GM12892 (cell line): ENCODE data around the gene GPSM1.

ENCODE experiments used
- DNase-seq: peaks from one replicate; pipeline ENCODE4 v3.0.0; 2011; ENCODE audit not compliant: insufficient read length
- FAIRE-seq: peaks from 2 replicates; lab custom pipeline; 2011; peaks lifted over from hg19 to GRCh38; lab: Jason Lieb, UNC
- POLR2A ChIP-seq: IDR thresholded peaks from 2 replicates; pipeline ENCODE4 v1.6.1; 2011; ENCODE audit warnings: low read depth, low read length, control low read depth
- POLR2AphosphoS5 ChIP-seq: IDR thresholded peaks from 2 replicates; pipeline ENCODE4 v1.6.1; 2011; ENCODE audit warnings: low read depth, low read length, control low read depth
- TAF1 ChIP-seq: IDR thresholded peaks from 2 replicates; pipeline ENCODE4 v1.6.1; 2011; ENCODE audit warnings: low read depth, mild to moderate bottlenecking, control low read depth, low read length, borderline replicate concordance

The GPSM1 gene

DNA sequence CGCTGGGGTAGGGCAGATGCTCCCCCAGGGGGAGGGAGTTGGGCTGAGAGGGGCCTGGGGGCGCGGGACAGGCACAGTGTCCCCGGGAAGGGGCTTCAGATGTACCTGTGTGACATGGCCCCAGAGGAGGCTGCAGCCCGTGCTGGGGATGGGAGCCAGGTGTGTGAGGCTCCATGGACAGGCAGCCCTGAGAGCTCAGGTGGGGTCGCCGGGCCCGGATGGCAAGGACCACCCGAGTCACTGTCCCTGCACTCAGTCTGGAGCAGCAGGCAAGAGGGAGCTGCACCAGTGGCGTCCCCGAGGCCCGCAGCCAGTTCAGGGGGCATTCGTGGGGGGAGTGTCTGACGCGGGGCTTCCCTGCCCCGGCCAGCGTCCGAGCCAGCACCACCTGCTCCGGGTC is 42.4 kb upstream of the GPSM1 start:
- FAIRE-seq (no peak), DNase-seq (no peak)
- TF ChIP-seq TAF1 (no peak), POLR2AphosphoS5 (no peak), POLR2A (no peak)

DNA sequence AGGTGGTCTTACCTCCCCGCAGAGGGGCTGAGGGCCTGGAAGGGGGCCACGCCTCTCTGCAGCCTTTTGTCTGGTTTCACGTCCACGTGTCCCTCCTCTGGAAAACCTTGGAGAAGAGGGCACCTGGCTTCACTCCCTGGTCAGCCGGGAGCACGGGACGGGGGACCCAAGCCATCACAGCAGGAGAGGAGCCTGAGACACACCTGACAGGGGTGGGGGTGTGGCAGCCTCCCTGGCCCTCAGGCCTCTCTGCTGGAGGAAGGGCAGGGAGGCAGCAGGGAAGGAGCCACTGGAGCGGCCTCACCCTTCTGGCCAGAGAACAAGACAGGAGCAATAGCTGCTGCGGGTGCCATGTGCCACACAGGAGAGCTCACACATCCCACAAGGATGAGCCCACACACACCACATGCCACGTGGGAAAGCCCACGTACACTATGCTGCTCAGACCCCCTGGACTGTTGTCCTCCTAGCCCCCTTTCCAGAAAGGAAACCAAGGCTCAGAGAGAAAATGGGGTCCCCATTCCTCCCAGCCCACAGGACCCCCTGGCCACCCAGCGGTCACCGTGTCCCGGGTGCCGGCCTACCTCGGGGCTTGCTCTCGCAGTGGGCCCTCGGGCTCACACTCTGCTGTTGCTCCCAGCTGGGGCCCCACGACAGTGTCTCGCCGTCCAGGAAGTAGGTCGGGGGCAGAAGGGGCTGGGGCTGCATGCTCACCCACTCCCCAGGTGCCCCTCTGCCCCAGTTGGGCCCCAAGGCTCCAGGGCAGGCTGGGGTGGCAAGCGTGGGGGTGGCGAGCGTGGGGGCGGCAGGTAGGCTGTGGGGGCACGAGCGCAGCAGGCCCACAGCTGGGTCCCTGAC is 41.6 kb upstream of the GPSM1 start:
- TF ChIP-seq POLR2A (no peak), TAF1 (no peak), POLR2AphosphoS5 (no peak)
- FAIRE-seq: no peak
- no peak for DNase-seq

DNA sequence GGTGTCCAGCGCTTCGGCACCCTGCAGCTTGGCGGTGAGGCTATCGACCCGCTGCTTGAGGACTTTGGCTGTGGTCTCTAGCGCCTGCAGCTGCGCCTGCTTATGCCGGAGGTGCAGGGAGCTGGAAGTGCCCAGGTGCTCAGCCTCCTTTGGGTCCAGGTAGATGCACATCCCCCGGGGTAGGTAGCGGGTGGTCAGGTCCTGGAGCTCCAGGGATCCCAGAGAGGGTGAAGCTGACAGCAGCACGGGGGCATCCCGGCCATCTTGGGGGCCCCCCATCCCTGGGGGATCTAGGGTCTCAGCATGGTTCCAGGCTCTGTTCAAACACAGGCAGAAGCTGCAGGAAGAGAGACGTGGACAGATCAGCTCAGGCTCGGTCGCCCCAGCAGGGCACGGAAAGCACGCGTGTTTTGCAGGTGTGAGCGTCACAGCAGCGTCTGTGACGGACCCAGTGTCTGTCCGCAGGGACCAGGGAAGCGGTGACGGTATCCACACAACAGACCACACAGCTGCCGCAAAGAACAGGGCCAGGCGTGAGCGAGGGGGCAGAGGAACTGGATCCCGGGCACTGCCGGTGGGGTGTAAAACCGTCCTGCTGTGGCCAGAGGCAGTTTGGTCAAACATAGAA is 40.9 kb upstream of the GPSM1 start:
- DNase-seq (no peak), FAIRE-seq (no peak)
- TF ChIP-seq POLR2AphosphoS5: no peak
- no peak for TF ChIP-seq TAF1
- TF ChIP-seq POLR2A: no peak

DNA sequence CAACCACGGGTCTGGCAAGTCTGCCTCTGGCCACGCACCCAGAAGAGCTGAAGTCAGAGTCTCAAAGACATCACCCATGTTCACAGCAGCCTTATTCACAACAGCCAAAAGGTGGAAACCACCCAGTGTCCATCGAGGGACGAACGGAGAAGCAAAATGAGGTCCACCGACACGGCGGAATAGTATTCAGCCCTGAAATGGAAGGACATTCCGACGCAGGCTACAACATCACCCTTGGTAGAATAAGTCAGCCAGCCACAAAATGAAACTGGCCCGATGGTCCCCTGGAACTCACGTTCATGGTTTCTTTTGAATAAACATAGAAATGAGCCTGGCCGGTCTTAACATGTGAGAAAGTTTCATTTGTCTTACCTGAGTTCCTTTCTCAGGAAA is 40.4 kb upstream of the GPSM1 start:
- TF ChIP-seq TAF1 (no peak), POLR2A (no peak), POLR2AphosphoS5 (no peak)
- FAIRE-seq (no peak), DNase-seq (no peak)

DNA sequence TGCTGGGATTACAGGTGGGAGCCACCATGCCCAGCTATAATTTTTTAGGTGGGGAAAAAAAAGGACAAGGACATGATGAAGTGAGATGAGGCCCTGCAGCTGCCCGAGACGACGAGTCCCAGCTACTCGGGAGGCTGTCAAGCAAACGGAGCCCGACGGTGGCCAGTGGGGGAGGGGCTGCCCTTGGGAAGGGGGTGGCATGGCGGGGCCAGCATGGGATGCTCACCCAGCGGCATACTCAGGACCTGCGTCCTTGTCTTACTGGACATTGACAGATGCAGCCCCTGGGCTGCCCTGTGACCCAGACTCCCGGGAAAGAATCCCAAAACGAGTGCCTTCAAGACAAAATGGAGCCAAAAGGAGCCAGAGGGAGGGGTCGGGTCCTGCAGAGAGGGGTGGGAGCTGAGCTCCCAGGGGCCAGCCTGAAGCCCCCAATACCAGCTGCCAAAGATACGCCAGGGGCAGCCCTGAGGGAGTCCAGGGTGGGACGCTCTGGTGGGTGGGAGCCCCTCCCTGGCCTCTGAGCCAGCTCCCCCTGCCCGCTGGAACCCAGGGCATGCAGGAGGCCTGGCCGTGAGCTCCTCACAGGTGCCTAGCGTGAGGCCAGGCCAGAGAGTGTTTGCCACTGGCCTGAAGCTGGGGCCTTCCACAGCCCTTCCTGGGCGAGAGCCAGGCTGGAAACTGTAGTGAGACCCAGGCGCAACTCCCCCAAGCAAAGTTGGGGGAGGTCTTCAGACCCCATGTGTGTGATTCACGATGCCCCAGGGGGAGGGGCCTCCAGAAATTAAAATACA is 39.2 kb upstream of the GPSM1 start:
- FAIRE-seq (no peak), DNase-seq (no peak)
- TF ChIP-seq POLR2AphosphoS5 (no peak), TAF1 (no peak), POLR2A (no peak)

DNA sequence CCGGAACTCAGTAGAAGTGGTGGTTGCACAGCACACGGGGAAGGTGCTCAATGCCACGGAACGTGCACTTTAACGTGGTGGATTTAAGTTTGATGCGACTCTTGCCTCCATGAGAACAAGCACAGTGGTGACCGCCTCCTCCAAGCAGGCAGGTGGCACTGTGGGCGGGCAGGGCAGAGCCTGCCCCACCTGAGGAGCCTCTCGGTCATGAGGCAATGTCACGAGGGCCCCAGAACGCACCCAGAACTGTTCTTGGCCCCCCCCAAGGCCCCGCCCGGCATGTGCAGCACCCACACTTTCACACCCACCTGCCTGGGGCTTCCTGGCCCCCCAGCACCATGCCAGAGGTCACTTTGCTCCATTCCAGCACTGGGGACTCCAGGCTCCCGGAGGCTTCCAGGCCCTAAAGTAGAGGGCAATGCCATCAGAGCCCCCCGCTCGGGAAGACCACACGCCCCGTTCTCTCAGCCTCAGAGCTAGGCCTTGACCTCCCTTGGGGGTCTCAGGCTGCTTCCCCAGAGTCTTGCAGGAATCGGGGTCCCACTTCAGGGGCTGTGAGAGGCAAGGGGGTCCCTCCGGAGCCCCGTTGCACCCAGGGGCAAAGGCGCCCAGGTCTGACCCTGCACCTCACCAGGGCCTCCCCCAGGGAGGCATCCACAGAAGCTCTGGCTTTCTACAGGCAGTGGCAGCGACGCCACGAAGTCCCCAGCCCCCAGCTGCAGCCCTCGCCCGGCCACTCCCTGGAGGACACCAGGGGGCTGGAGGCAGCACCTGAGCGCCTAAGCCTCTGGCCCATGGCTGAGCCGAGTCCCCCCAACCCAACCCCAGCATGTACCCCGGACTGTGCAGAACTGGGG is 37.5 kb upstream of the GPSM1 start:
- DNase-seq (no peak), FAIRE-seq (no peak)
- TF ChIP-seq POLR2AphosphoS5 (no peak), TAF1 (no peak), POLR2A (no peak)

DNA sequence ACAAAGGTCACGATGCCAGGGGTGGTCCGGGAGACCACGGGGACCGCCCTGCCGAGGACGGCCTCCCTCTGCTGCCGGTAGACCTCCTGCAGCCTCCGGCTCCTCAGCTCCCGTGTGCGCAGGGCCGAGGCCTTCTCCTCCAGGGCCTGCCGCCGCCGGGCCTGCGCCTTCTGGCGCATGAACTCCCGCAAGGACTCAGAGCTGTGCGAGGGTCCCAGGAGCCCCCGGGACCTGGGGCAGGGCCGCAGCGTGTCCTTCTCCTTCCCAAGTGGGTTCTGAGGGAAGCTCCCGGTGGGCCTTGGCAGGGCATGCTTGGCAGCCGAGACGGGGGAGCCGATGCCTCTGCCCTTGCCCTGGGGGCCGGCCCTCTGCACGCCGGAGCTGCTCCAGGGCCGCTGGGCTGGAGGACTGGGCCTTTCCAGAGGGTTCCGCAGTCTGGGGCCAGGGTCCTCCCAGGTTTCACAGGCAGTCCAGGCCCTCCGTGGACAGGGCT is 36.8 kb upstream of the GPSM1 start:
- no peak for TF ChIP-seq TAF1
- no peak for TF ChIP-seq POLR2A
- TF ChIP-seq POLR2AphosphoS5: no peak
- no peak for DNase-seq
- no peak for FAIRE-seq

DNA sequence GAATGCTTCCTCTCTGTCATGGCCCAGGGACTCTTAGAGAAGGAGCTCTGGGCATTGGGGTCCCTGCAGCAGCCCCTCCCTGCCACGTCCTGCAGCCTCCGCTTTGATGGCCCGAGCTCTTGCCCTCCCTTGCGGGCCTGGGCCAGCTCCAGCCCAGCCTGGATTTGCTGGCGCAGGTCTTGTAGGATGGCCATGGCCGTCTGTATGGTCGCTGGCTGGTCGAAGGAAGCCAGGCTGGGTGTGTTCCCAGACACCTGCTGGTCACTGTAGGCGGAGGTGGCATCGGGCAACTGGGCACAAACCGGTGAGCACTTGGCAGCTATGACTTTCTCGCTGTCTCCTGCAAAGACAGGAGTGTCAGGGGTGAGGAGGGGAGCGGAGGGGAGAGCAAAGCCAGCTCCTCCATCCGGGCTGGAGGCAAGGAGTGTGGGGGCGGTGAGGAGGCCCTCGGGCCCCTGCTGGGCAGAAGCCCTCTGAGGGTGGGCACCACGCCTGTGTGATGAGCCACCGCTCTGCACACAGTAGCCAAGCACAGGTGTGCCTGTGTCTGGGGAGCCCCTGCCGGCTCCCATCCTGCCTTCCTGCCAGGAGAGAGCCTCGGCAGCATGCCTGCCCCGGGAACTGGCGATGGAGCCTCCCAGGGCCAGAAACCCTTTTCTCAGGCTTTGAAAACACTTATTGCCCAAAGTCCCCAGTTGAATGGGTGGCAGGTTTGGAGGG is 35.9 kb upstream of the GPSM1 start:
- TF ChIP-seq TAF1: no peak
- no peak for TF ChIP-seq POLR2A
- FAIRE-seq (no peak), DNase-seq (no peak)

DNA sequence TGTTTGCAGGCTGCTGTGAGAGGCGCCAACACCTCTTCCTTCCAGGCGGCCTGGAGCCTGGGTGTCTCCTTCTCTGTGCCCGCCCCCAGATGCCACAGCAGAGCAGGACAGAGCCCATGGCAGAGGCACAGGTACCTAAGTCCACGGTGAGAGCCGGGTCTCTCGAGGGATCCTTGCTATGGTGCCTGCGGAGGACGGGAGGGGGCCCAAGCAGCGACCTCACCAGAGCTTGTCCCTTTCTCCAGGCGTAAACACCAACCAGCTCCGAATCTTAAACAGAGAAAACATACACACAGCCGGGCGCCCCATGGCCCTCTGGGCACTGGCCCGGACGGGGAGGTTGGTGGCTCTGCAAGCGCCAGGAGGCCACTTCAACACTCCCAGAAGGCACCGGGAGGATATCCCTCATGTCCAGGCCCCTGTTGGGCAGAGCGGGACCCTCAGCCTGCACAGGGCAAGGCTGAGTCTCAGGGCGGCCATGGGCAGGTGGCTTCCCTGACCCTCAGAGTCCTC is 35.3 kb upstream of the GPSM1 start:
- TF ChIP-seq POLR2A (no peak), POLR2AphosphoS5 (no peak), TAF1 (no peak)
- FAIRE-seq: no peak
- no peak for DNase-seq
